HUES6 (cell line): ENCODE results near the gene ARRDC4.

Source experiments
- H3K27ac ChIP-seq: 2 replicates; pipeline ENCODE4 v1.7.0; 2013; ENCODE audit warnings: low read depth, mild to moderate bottlenecking, low read length, inconsistent platforms
- H3K27me3 ChIP-seq: 2 replicates; pipeline ENCODE4 v1.6.1; 2013; ENCODE audit warnings: low read length; ENCODE audit not compliant: control insufficient read depth, insufficient read depth
- H3K36me3 ChIP-seq: 2 replicates; pipeline ENCODE4 v1.6.1; 2013; ENCODE audit warnings: low read length; ENCODE audit not compliant: control insufficient read depth, insufficient read depth
- H3K4me1 ChIP-seq: 2 replicates; pipeline ENCODE4 v1.6.1; 2013; ENCODE audit warnings: low read length; ENCODE audit not compliant: control insufficient read depth, insufficient read depth
- H3K4me3 ChIP-seq: 2 replicates; pipeline ENCODE4 v1.5.1; 2013; ENCODE audit warnings: low read depth, low read length
- H3K9ac ChIP-seq: one replicate; pipeline ENCODE4 v1.6.1; 2013; ENCODE audit warnings: mild to moderate bottlenecking, low read length
- H3K9me3 ChIP-seq: 2 replicates; pipeline ENCODE4 v1.6.1; 2013; ENCODE audit warnings: low read depth, low read length; ENCODE audit not compliant: control insufficient read depth, insufficient read depth

ARRDC4 gene

DNA sequence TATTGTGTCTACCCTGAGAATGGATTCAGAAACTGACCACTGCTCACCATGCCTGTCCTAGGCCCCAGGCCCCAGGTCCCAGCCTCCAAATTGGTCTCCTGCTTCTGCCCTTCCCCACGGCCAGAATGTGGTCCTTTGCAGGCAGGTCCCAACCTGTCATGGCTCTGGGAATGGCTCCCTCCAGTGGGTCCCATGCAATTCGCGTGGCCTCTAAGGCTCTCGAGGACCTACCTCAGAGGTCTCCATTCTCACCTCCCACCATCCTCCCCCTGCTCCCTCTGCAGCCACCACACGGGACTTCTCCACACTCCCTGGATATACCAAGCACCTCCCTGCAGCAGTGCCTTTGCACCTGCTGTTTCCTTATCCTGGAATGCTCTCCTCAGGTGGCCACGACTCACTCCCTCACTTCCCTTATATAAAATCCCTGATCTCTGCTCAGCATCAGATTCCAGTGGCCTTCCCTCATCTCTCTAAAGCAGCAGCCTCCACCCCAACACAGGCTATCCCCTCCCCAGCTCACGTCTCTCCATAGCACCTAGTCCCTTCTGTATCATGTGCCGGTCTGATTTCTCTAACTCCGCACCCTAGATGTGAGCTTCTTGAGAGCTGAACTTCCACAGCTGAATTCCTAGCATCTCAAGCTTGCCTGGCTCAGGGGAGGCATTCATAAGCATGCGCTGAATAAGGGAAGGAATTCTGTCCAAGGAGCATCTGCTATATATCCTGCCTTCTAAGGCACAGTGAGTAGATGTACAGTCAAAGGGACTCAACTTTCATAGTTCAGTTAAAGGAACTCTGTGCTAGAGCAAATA lies 56.9 kb downstream of the ARRDC4 start:
- H3K4me3 ChIP-seq, result no peak overlapping the region
- H3K27me3 ChIP-seq, result no peaks in the 10 kb centered on the region
- no peaks in the 10 kb centered on the region for H3K9me3 ChIP-seq
- H3K4me1 ChIP-seq, result no peaks in the 10 kb centered on the region
- H3K36me3 ChIP-seq, result no peaks in the 10 kb centered on the region
- H3K9ac ChIP-seq, result no peak overlapping the region
- no peak overlapping the region for H3K27ac ChIP-seq

DNA sequence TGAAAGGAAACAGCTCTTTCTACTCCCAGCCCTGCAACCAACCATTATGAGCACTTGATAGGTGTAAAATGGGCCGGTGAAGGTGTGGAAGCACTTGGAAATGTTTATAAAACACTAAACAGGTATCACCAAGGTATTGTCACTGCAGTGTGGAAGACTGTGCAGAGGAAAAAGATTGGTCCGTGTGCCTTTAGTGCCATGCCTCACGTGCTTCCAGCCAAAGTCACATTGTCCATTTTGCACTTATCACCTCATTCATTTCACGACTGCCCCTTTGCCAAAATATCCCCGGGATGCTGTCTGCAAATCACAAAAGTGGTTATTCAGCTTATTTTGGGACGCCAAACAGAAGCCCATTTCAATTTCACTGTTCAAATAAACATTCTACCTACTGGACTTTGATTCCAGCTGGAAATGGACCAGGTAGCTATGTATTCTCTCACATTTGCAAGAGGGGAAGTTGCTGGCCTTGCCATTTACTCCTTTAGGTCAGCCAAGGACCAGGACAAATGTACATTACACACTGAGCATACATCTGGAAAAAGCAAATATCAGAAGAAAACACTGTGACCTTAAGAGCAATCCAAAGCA lies 58.4 kb downstream of the ARRDC4 start:
- no peaks in the 10 kb centered on the region for H3K36me3 ChIP-seq
- H3K9ac ChIP-seq, result no peak overlapping the region
- peaks cover 5% of the 10 kb centered on the region; the same call in 1 of the 2 replicates for H3K9me3 ChIP-seq
- no peaks in the 10 kb centered on the region for H3K4me1 ChIP-seq
- H3K4me3 ChIP-seq, result no peak overlapping the region
- H3K27me3 ChIP-seq, result no peaks in the 10 kb centered on the region
- no peak overlapping the region for H3K27ac ChIP-seq
